Activated CD4-positive, CD25-positive, alpha-beta regulatory T cell (primary cell): ENCODE data around the gene AP5Z1.

Experiments
- DNase-seq, 4 experiments: peaks; one replicate each; lab custom pipeline; 2025; lab: John Stamatoyannopoulos, UW

AP5Z1 gene, protein sequence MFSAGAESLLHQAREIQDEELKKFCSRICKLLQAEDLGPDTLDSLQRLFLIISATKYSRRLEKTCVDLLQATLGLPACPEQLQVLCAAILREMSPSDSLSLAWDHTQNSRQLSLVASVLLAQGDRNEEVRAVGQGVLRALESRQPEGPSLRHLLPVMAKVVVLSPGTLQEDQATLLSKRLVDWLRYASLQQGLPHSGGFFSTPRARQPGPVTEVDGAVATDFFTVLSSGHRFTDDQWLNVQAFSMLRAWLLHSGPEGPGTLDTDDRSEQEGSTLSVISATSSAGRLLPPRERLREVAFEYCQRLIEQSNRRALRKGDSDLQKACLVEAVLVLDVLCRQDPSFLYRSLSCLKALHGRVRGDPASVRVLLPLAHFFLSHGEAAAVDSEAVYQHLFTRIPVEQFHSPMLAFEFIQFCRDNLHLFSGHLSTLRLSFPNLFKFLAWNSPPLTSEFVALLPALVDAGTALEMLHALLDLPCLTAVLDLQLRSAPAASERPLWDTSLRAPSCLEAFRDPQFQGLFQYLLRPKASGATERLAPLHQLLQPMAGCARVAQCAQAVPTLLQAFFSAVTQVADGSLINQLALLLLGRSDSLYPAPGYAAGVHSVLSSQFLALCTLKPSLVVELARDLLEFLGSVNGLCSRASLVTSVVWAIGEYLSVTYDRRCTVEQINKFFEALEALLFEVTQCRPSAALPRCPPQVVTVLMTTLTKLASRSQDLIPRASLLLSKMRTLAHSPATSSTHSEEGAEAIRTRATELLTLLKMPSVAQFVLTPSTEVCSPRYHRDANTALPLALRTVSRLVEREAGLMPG

DNA sequence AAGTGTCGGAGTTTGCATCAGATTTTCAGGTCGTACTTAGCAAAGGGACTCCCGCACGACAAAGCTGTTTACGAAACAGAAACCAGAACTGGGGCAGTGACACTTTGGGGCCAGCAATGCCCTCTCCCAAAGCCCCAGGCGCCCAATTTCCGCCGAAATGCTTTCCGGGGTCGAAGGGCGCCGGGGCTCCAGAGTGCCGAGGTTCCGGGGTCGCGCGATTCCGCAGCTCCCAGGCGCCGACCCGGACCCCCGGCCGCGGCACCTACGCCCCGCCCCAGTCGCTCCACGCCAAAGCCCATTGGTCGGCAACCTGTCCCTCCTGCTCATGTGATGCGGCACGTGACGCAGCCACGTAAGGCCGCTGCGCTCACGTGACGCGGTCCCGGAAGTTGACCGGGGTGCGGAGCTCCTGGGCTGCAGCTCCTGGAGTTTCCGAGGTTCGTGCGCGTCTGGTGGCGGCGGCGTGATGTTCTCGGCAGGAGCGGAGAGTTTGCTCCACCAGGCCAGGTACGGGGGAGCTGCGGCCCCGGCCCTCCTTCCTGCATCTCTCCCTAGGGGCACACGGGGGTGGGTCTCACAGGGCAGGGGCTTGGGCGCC is at the start of gene AP5Z1:
AP5Z1 (plus strand) TSS at position 374 of the 598 bp plus-strand sequence; CDS start at position 467, 93 bp downstream.
- peak; percentile 85 to 93 (median 88) for DNase-seq

DNA sequence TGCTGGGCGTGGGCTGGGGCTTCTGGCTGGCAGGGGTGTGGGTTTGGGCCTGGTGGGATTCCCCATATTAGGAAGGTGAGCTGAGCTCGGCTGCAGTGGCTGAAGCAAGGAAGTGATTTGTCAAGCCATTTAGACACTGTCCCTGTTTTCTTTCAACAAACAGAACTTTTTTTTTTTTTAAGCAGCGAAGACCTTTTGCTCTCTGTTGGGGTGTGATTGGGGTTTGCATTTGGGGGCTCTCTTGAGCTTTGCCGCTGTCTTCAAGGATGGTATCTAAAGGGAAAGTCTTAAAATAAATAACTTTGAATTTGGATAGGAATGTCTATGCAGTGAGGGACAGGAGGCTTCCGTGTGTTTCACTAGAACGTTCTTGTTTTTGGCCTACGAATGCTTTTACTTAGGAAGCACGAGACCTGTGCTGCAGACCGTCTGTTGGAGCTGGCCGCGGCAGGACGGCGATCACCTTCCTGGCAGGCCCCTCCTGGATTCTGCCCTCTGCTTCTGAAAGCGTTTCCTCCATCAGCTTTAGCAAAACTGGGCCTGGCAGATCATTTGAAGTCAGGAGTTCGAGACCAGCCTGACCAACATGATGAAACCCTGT is 49.5 kb upstream of the AP5Z1 start:
- no peak for DNase-seq

DNA sequence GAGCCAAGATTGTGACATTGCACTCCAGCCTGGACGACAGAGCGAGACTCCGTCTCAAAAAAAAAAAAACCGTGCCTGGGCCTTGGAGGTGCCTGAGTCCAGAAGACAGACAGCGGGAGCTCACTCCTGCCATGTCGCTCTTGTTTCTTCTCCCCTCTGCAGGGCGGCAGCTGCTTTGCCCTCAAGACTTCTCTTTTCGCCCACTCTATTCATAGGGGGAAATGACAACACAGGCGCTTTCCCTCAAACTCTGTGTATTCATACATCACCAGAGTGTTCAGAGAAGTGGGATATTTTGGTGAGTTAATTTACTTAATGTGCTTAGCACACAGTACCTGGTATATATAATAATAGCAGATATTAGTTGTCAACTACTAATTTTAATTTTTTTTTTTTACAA is 48.9 kb upstream of the AP5Z1 start:
- no peak for DNase-seq

- no peak for DNase-seq
Observed at GRCh38 chr7:4727914-4728705, 47.3 kb upstream of the AP5Z1 start.

DNA sequence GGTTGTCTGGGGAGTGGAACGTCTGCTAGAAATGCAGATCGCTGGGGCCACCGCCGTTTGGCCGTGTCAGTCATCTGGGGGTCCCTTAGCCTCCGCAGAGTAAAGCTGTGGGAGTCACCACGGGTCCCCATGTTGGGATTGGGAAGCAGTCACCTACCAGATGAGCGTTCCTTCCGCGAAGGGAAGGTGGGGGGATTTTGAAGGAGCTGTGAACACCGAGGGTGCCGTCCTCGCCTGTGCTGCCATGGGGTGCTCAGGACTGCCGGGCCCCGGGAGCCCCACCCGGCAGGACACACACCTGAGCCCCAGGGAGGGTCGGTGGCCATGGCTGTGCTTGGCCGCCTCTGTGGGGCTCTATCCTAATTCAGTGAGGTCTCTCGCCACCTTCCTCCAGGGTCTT is 46.2 kb upstream of the AP5Z1 start:
- DNase-seq, result no peak

DNA sequence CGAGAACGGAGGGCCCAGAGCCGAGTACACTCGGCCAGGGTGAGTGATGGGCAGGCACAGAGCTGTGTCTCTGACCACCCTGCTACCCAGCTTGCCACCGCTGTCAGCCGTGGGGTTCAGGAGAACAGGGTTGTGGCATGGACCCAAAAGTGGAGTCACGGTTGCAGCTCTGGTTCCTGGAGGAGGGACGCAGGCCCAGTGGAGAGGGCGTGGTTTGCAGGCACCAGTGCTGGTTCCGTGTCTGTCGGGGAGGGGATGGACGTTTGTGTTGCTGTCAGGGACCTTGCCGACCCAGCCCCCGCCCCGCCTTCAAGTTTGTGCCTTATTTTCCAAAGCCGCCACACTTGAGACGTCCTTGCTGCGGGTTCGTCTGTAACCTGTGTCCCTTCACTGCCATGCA is 45.1 kb upstream of the AP5Z1 start:
- DNase-seq, result no peak

DNA sequence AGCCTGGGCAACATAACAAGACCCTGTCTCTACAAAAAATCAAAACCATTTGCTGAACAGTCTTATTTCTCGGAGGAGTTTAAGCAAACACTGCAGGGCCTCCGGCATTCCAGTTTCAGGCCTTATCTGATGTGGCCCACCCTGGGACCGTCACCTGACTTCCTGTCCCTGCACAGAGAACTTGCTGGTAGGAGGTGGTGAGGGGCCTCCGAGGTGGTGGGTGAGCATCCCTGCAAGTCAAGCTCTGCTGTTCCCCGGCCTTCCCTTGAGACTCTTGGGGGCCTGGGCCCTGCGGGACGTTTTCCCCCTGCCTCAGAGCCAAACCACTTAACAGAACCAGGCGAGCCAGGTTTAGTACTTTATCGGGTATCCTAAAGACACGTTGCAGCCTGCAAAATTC is 44.5 kb upstream of the AP5Z1 start:
- no peak for DNase-seq

DNA sequence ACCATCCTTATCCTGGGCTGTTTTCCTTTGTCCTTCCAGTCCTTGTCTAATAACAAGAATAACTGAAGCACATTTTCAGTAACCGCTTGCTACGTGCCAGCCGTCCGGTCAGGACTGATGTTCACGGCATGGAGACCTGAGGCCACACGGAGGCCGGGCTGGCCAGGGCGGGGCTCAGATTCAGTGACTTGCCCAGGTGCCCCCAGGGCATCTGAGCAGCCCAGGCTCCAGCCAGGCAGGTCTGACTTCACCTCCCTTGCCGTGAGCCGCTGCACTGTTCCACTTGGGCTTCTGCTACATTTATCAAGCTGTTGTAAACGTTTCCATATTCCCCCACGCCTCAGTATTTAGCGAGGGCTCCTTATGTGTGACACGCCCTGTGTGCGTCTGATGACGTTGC is 43.6 kb upstream of the AP5Z1 start:
- no peak for DNase-seq

DNA sequence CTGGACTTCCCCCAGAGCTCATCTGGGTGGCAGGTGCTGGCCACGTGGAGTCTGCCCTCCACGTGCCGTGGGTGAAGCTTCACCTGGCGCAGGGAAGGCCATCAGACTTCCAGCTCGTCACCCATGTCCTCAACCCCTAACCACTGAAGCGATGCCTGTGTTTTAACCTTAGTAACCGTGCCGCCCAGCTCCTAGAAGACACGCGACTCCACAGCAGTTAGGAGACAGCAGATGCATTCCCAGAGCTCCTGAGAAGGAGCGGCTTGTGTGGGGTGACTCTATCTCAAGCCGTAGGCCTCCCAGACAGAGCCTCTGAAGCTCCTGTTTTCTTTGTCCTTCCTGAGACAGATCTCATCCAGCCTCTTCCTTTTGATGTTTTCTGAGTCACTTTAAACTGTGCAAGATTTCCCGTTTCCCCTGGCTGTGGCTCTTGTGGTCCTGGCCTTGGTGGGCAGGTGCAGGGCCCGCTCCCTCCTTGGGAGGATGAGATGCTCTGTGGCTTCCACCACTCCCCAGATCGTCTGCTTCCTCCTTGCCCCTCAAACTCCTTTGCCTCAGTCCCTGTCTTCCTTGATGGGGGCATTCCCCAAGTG is 41.4 kb upstream of the AP5Z1 start:
- DNase-seq, result no peak

DNA sequence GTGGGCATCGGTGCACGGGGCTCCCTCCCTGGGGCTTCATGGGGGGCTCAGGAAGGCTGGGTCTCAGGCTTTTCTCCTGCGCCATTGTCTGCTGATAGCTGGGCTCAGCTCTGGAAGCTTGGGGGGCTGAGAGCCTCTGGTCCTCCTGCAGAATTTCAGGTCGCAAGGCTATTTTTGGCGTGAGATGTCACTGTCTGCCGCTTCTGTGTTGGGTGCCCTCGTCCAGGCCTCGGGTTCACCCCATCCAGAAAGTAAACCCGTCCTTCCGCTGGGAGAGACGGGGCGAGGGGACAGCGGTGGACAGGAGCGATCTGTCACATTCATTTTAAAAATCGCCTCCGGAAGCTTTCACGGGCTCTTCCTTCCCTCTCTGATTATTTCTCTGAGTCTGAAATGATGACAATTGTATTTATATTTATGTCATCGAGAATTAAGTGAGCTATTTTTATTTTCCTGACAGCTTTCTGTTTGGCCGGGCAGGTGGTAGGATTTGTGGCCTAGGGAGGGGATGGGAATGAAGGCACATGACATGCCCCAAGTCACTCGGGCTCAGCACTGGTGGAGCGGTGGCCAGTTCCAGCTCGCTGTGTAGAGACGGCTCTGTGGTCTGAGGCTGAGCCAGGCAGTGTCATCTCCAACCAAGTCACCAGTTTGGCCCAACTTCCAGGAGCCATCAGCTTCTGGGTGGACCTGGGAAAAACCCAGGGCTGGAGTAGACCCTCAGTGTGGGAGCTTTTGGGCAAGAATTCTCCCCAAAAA is 40.7 kb upstream of the AP5Z1 start:
- DNase-seq, result no peak

DNA sequence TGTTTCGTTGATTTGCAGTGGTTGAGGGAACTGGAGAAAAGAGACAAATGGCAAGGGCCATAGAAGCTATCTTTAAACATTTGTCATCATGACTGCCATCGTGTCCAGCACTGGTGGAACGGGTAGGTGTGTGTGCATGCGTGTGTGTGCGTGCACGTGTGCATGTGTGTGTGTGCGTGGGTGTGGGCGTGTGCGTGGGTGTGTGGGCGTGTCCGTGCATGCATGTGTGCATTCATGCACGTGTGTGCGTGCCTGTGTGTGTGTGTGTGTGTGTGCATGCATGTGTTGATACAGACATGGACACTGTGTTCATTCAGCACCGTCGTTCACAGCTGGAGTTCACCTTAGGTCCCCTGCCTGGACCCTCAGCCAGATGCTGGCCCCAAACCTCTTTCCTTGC is 38.1 kb upstream of the AP5Z1 start:
- DNase-seq, result no peak

- DNase-seq, result no peak
Observed at GRCh38 chr7:4738711-4739527, 36.5 kb upstream of the AP5Z1 start.

DNA sequence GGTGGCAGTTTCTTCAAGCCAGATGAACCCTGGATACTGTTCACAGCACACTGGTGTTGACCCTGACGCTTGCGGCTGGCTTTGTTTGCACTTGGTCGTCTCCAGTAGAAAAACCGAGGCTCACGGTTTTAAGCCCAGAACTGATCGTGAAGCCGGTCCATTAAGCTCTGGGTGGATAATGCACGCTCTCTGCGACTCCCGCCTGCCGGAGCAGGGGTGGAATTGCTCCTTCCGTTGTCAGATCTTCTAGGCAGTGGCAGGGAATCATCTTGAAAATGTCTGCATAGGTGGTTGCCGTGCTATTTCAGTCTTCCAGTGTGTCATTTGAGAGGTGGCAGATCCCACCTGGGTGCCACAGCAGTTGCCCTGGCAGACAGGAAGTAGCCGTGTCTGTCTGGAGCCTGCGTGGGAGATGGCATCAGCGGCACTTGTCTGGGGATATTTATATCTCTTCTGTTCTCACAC is 35.9 kb upstream of the AP5Z1 start:
- no peak for DNase-seq

DNA sequence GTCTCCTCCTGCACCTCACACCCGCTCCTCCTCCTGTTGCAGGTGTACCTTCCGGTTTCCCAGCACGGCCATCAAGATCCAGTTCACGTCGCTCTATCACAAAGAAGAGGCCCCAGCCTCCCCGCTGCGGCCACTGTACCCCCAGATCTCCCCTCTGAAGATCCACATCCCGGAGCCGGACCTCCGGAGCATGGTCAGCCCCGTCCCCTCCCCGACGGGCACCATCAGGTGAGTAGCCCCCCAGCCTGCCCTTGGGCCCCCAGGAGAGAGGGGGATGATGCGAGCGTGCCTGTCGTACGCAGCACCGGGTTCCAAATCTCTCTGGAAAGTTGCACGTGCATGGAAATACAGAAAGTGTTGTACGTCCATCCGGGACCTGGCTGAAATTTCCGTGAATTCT is 34.6 kb upstream of the AP5Z1 start:
- DNase-seq, result no peak

DNA sequence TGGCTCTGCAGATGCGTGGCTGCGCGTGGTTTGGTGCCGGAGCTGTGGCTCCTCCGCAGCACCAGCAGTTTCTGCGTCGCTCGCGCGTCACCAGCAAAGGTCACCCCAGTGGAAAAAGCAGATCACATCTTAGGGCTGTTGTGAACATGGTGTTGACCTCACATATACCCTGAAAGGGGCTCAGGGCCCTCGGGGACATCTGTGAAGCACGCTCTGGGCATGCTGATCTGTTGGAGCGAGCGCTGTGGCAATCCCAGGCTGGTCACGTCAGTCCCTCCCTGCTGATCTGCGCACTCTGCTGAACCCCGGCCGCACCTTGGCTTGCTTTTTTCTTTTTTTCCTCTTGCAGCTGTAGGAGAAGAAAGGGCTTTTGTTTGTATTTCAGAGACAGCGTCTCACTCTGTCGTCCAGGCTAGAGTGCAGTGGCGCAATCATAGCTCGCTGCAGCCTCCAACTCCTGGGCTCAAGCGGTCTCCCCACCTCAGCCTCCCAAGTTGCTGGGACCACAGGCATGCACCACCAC is 33.3 kb upstream of the AP5Z1 start:
- no peak for DNase-seq

DNA sequence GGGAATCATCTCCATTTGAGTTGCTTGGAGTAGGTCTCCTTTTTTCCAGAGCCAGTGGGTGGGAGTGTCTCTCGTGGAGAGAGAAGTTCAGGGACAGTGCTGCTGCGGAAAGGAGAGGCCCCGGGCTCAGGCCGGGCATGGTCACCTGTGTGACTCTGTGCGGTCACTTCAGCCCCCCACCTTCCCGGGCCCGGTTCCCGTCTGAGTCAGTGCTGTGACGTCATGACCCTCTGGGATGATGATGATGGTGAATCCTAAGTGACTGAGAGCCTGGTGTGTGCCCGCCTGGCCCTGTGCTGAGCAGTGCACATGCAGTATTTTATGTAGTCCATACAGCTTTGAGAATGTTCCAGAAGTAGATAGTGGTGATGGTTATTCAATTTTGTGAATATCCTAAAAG is 32.6 kb upstream of the AP5Z1 start:
- no peak for DNase-seq

GRCh38 chr7:4744391-4745264 is 30.8 kb upstream of the AP5Z1 start:
- DNase-seq, result peak in 3 of 4 experiments; percentile 17 to 32 (median 30)

DNA sequence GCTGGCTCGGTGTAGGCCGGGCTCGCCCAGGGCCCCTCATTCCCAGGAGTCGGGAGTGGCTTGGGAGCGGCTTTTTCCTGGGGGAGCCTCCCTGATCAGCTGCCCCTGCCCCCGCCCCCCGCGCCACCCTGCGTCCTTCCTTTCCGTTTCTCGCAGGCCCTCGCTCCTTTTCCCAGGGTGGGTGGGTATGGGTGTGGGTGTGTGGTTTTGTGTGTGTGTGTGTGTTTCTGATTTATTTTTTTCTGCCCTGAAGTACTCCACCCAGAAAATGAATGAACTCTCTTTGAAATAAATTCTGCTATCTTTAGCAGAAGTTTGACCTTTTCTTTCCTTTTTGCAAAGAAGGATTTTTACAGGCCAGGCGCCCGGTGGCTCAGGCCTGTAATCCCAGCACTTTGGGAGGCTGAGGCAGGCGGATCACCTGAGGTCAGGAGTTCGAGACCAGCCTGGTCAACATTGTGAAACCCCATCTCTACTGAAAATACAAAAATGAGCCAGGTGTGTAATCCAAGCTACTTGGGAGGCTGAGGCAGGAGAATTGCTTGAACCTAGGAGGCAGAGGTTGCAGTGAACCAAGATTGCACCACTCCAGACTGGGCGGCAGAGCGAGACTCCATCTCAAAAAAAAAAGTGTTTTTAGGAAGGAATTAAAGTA is 30.0 kb upstream of the AP5Z1 start:
- peak in 1 of 4 experiments; percentile 25 for DNase-seq
